Brain pericyte (primary cell): ENCODE measurements around the gene VAMP4.

Experiments used
- DNase-seq: peaks from one replicate; pipeline ENCODE4 v3.0.0-alpha.2; 2012; ENCODE audit warnings: low read depth, low spot score

VAMP4 gene

DNA sequence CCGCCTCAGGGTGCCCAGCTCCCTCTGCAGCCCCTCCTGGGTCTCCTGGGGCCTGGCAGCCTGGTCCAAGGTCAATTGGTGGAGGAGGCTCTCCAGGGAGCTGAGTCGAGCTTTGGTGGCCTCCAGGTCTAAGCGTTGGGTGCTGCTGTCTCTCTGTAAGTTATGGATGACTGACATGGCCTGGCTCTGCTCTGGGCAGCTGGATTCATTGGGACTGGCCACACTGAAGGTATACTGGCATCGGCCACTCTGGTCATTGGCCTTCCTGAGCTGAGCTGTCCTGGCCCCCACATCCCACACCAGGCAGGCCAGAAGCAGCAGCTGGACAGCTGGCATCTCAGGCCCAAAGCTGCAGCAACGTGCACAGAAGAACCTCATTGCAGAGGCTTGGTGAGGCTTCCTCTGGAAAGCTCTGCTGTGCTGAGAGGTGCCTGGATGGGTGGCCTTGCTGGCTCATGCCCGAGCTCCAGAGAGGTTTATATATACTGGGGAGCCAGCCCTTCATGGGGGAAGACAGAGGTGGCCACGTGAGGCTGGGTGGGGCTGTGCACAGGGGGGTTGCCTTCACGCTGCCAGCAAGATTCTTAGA lies 89.5 kb downstream of the VAMP4 start, which contains the start of gene MYOC:
TSS of gene MYOC (minus strand) at position 455 of the 589 bp plus-strand sequence. CDS start at position 378, 77 bp downstream.
- no peak for DNase-seq
